Colonic mucosa (tissue), 4 donors: ENCODE measurements around the gene SPDEF. TPM values are rescaled to one million over a fixed set of nuclear protein-coding genes. Genes with fewer than 3 reads are reported as not detected.

ENCODE experiments used
- DNase-seq: peaks from one replicate; pipeline ENCODE4 v3.0.0-alpha.2; 2020
- H3K27ac ChIP-seq: fragments of 200-600 bp; one replicate; pipeline ENCODE4 v1.8.0; 2021
- H3K27me3 ChIP-seq: fragments of 200-600 bp; one replicate; pipeline ENCODE4 v1.8.0; 2021
- H3K36me3 ChIP-seq: fragments of 200-600 bp; one replicate; pipeline ENCODE4 v1.8.0; 2021
- H3K4me1 ChIP-seq: fragments of 200-600 bp; one replicate; pipeline ENCODE4 v1.8.0; 2021; ENCODE audit warnings: mild to moderate bottlenecking
- H3K4me3 ChIP-seq: fragments of 200-600 bp; one replicate; pipeline ENCODE4 v1.8.0; 2021
- H3K9ac ChIP-seq, 2 donors: one replicate each; pipeline ENCODE4 v1.7.0; 2013; ENCODE audit warnings: control low read depth in 2 of 2, low read depth in 2 of 2, low read length in 2 of 2
- H3K9me3 ChIP-seq: fragments of 200-600 bp; one replicate; pipeline ENCODE4 v1.8.0; 2021
- CTCF ChIP-seq: fragments of 200-600 bp; IDR thresholded peaks from one replicate; pipeline ENCODE4 v1.8.0; 2022; ENCODE audit warnings: antibody characterized with exemption, mild to moderate bottlenecking
- intact Hi-C: fragments of 100-400 bp; cut with DNase I; formaldehyde crosslinking; loops from one replicate; pipeline ENCODE4 v1.14.1; 2022
- total RNA-seq, 2 donors: library from RNA; stranded (reverse); fragmentation: NEBNext Ultra II Directional in 1 of 2; extraction: Animal tissue kit (Norgen Biotek cat#: 25700) in 1 of 2; gene quantifications; one replicate each; pipeline ENCODE4 v1.2.1, GENCODE V29; 2021
- donor health status: healthy.
- donor health status: DM: no; HTN: no; CAD: no.
- donor health status: DM: no; HTN: no; CAD: no.

The SPDEF gene
- total RNA-seq, 2 donors from 2014 or later = 71.0 to 102 TPM

GRCh38 chr6:34544052-34544604 is 12.0 kb downstream of the SPDEF start:
- Histone ChIP-seq H3K9me3 (no peaks in the 10 kb centered on the region), H3K9ac (no peak overlapping the region), H3K36me3 (no peaks in the 10 kb centered on the region), H3K4me3 (no peak overlapping the region), H3K4me1 (peaks cover 7% of the 10 kb centered on the region), H3K27ac (no peak overlapping the region), H3K27me3 (no peaks in the 10 kb centered on the region)
- no peak for DNase-seq
- no peak for TF ChIP-seq CTCF
- intact Hi-C loops = no loop called here

GRCh38 chr6:34543421-34543820 is 12.7 kb downstream of the SPDEF start:
- Histone ChIP-seq H3K9ac (no peak overlapping the region), H3K9me3 (no peaks in the 10 kb centered on the region), H3K4me3 (no peak overlapping the region), H3K27ac (no peak overlapping the region), H3K4me1 (peaks cover 7% of the 10 kb centered on the region), H3K36me3 (no peaks in the 10 kb centered on the region), H3K27me3 (no peaks in the 10 kb centered on the region)
- intact Hi-C loops = no loop called here
- no peak for DNase-seq
- TF ChIP-seq CTCF = no peak

GRCh38 chr6:34540841-34541240 is 15.3 kb downstream of the SPDEF start:
- no peak for DNase-seq
- Histone ChIP-seq H3K9ac (no peak overlapping the region), H3K9me3 (no peaks in the 10 kb centered on the region), H3K27ac (no peak overlapping the region), H3K36me3 (no peaks in the 10 kb centered on the region), H3K27me3 (no peaks in the 10 kb centered on the region), H3K4me1 (peaks cover 5% of the 10 kb centered on the region), H3K4me3 (no peak overlapping the region)
- TF ChIP-seq CTCF = no peak
- intact Hi-C loops = no loop called here

GRCh38 chr6:34540222-34540621 is 15.9 kb downstream of the SPDEF start:
- H3K9ac ChIP-seq = no peak overlapping the region
- no peak overlapping the region for H3K27ac ChIP-seq
- H3K4me1 ChIP-seq = peaks cover 9% of the 10 kb centered on the region
- H3K4me3 ChIP-seq = no peak overlapping the region
- no peak for TF ChIP-seq CTCF
- H3K36me3 ChIP-seq = no peaks in the 10 kb centered on the region
- intact Hi-C loops = no loop called here
- DNase-seq = no peak
- no peaks in the 10 kb centered on the region for H3K27me3 ChIP-seq
- H3K9me3 ChIP-seq = no peaks in the 10 kb centered on the region

GRCh38 chr6:34539181-34539580 is 16.9 kb downstream of the SPDEF start:
- no peak overlapping the region for H3K27ac ChIP-seq
- no peak for TF ChIP-seq CTCF
- no peak for DNase-seq
- no peaks in the 10 kb centered on the region for H3K36me3 ChIP-seq
- intact Hi-C loops = no loop called here
- H3K4me1 ChIP-seq = peaks cover 7% of the 10 kb centered on the region
- H3K4me3 ChIP-seq = no peak overlapping the region
- H3K27me3 ChIP-seq = no peaks in the 10 kb centered on the region
- H3K9ac ChIP-seq = no peak overlapping the region
- no peaks in the 10 kb centered on the region for H3K9me3 ChIP-seq

- no peak overlapping the region for H3K4me3 ChIP-seq
- peaks cover 7% of the 10 kb centered on the region for H3K4me1 ChIP-seq
- intact Hi-C loops = no loop called here
- no peak for DNase-seq
- H3K9ac ChIP-seq = no peak overlapping the region
- no peak overlapping the region for H3K27ac ChIP-seq
- H3K36me3 ChIP-seq = no peaks in the 10 kb centered on the region
- no peaks in the 10 kb centered on the region for H3K27me3 ChIP-seq
- no peaks in the 10 kb centered on the region for H3K9me3 ChIP-seq
- TF ChIP-seq CTCF = no peak
Measured at GRCh38 chr6:34538581-34538980, 17.5 kb downstream of the SPDEF start.
